Spleen (tissue), 7 donors: ENCODE data around the gene ACBD5.

ENCODE experiments used
- CTCF ChIP-seq, 11 experiments: fragments of 200-600 bp in 7 of 11; fragments of 450-650 bp in 4 of 11; sonication (generic) in 4 of 11; IDR thresholded peaks in 8 of 11; conservative IDR thresholded peaks in 3 of 11; 1 replicate in 7 of 11; 2 replicates in 4 of 11; pipeline versions ENCODE4 v1.4.0 to v1.8.0; 2016 to 2021; ENCODE audit warnings: antibody characterized with exemption in 11 of 11, inconsistent platforms in 4 of 11, mild to moderate bottlenecking in 1 of 11
- POLR2A ChIP-seq, 3 donors: fragments of 450-650 bp; IDR thresholded peaks; one replicate each; pipeline ENCODE4 v1.5.1; 2017; ENCODE audit warnings: antibody characterized with exemption in 3 of 3, mild to moderate bottlenecking in 1 of 3
- POLR2AphosphoS5 ChIP-seq, 3 donors: sonication (generic); formaldehyde crosslinking; IDR thresholded peaks; one replicate each; pipeline ENCODE4 v1.5.1; 2017; ENCODE audit warnings: antibody characterized with exemption in 3 of 3
- donor health status: DM: no; HTN: no; CAD: no; lungs with moderate emphysema.
- donor health status: DM: no; HTN: no; CAD: no.
- donor health status: DM: no; HTN: no; CAD: no.

- TF ChIP-seq CTCF (IDR thresholded peaks at IDR 0.05 in 8 of 11, conservative IDR thresholded peaks at IDR 0.05 in 3 of 11) (peak in 3 of 11 experiments; percentile 15 to 24 (median 18)), POLR2AphosphoS5 (IDR thresholded peaks at IDR 0.05) (no peak), POLR2A (IDR thresholded peaks at IDR 0.05) (no peak)
Observed at GRCh38 chr10:27285093-27285492, 44.5 kb upstream of the ACBD5 start.
